Activated CD8-positive, alpha-beta memory T cell treated with anti-CD3 and anti-CD28 coated beads, Interleukin-2, amount 50 U/mL, for 1 hour (primary cell): Measurements from ENCODE around the gene DLG1.
"Not testable (repeated sequence)": the region's sequence is repeated elsewhere in the genome, so short reads cannot be mapped to it uniquely, and the experiment has no call there.

Experiments
- DNase-seq: peaks from one replicate; pipeline ENCODE4 v3.0.0-alpha.2; 2020; ENCODE audit errors: extremely low read depth

DLG1 gene

DNA sequence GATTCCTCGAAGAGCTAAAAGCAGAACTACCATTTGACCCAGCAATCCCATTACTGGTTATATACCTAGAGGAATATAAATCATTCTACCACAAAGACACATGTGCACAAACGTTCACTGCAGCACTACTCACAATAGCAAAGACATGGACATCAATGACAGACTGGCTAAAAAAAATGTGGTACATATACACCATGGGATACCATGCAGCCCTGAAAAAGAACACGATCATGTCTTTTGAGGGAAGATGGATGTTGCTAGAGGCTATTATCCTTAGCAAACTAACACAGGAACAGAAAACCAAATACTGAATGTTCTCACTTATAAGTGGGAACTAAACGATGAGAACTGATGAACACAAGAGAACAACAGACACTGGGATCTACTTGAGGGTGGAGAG is 86.7 kb downstream of the DLG1 start:
- not testable (repeated sequence) for DNase-seq

DNA sequence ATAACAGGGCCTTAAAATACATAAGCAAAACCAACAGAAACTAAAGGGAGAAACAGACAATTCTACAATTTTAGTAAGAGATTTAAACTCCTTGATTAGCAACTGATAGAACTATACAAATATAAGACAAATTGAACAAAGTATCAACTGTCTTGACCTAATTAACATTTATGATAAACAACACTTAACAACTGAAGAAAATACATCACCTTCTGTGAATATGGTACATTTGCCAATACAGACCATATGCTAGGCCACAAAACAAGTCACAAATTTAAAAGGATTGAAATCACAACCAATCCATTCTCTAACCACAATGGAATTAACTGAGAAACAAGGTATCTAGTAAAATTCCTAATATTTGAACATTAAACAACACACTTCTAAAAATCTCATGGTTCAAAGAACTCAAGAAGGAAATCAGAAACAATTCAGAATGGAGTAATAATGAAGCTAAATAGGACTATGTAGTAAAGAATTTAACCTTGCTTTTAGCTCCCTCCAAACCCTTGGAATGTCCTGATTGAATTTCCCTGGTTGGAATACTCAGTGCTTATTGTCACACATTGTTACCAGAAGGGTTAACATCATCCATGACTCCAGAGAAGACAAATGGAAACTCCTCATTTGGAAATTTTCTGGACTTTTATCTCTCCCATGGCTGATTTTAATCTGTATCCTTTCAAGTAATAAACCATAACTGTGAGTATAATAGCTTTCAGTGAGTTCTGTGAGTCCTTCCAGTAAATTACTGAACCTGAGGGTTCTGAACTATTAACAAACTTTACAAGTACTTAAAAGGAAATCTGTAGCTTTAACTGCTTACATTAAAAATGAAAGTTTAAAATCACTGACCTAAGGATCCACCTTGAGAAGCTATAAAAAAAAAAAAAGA is 88.8 kb downstream of the DLG1 start:
- DNase-seq: no peak

DNA sequence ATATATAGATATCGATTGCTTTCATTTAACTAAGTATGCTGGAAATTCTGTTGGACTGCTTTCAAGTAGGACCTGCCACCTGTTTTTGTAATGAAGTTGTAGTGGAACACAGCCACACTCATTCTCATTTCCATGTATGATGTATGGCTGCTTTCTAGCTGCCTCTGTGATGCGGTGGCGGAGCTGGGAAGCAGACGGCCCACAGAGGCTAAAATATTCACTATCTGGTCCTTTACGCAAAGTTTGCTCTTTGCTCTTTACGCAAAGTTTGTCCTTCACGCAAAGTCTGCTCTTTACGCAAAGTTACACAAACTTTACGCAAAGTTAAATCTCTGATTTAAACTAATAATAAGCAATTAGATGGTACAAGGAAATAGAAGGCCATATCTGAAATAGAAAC is 91.5 kb downstream of the DLG1 start:
- no peak for DNase-seq

DNA sequence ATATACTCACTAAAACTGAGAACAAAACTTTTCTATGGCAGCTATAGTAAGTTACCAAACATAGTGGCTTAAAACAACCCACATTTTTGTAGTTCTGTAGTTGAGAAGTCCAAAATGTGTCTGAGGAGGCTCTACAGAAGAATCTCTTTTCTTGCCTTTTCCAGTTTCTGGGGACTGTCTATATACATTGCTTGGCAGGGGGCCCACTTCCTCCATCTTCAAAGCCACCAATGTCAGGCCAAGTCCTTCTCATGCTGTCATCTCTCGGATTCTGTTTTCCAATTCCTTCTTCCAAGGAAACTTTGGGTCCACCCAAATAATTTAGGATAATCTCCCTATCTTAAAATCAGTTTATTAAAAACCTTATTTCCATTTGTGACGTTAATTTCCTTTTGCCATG is 92.7 kb downstream of the DLG1 start:
- DNase-seq: no peak

DNA sequence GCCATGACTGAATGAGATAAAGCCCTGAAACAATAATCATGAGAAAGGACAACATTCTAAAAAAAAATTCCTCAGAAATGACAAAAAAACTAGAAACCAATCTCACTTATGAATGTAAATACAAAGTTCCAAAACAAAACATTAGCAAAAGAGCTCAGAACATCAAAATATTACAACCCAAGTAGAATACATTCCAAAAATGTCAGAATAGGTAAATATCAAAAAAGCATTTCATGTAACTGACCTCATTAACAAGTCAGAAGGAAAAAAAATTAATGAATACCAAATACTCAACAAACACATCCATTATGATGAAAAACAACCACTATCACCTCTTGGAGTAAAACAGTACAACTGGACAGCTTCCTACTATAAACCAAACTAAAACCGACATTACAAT is 93.1 kb downstream of the DLG1 start:
- no peak for DNase-seq

DNA sequence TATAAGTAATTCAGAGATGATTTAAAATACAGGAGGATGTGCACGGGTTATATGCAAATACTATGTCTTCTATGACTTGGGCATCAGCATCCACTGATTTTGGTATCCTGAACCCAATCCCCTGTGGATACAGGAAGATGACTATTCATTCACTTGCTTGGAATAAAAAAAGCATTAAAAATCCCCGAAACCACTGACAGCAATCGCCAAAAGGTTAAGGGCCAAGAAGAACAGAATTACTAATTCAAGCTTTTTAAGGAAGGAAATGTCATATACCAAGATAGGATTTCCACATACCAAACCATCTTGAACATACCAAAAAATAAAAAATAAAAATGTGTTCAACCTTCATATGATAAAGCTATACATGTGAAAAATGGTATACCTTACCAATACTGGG is 93.7 kb downstream of the DLG1 start:
- no peak for DNase-seq

DNA sequence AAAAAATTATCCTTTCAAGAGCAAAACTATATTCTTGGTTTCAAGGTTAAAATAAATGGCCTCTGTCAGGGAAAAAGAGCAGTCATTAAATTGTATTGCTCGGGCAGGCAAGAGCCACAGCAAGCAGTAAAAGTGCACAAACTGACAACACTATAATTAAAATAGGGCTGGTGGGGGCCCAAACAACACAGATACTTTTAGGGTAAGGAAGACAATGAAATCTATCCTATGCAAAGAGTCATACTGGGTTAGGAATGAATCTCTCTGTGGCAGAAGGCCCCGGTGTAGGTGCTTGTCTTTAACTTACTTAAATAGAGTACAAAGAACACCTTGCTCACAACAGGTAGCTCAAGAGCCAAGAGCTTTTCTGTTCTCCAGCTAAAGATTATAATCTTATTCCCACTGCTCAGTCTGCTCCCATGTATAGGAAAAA is 94.7 kb downstream of the DLG1 start:
- no peak for DNase-seq

DNA sequence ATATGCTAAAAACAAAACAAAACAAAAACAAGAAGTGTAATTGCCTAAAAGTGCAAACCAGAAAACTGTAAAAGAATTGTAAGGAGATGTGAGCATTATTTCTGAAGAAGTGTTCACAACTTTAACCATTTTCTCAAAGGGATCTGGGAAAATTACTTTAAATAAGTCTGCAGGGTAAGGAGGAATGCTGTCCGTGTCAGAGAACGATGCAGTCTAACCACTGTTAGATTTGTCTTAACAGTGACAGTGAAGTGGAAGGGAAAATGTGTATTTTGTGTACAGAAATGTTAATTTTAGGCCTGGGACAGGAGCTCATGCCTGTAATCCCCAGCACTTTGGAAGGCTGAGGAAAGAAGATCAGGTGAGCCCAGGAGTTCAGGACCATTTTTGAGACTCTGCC is 95.7 kb downstream of the DLG1 start:
- no peak for DNase-seq

DNA sequence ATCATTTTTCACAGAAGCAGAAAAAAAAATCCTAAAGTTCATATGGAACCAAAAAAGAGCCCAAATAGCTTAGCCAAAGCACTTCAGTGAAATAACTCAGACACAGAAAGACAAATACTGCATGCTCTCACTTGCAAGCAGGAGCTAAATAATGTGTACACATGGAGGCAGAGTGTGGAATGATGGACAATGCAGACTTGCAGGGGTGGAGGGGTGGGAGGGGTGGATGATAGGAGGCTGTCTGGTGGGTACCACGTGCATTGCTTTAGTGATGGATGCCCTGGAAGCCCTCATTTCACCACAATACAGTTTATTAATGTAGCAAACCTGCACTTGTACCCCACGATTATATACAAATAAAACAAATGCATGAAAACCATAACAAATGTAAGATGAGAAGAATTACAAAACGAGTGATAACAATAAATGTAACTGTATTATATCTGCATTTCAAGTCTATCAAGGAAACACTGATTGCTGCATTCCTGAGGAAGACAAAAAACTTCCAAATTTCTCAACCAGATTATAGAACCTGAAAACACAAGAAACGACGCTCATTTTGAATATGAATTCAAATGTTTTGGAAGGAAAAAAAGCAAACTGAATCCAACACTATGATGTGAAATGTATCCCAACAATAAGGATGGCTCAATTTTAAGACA is 96.5 kb downstream of the DLG1 start:
- no peak for DNase-seq

DNA sequence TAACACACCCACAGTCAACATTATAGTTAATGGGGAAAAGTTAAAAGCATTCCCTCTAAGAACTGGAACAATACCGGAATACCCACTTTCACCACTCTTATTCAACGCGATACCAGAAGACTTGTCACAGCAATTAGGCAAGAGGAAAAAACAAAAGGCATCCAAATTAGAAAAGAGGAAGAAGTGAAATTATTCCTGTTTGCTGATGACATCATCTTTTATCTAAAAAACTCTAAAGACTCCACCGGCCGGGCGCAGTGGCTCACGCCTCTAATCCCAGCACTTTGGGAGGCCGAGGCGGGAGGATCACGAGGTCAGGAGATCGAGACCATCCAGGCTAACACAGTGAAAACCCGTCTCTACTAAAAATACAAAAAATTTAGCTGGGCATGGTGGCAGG is 97.6 kb downstream of the DLG1 start:
- DNase-seq: not testable (repeated sequence)

DNA sequence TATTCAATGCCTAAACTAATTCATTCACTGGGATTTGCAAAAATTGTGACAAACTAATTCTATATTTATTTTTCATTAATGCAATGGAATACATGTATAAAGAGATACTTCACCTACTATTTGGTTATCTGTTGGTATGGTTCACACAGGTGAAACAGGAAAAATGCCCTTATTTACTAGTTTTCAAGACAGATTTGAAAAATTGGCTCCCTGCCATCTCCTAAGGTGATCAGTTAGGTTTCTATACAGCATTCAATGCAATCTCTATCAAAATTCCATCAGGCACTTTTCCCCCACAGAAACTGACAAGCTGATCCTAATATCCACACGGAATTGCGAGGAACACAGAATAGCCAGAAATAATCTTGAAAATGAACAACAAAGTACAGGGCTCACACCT is 101.1 kb downstream of the DLG1 start:
- DNase-seq: no peak

DNA sequence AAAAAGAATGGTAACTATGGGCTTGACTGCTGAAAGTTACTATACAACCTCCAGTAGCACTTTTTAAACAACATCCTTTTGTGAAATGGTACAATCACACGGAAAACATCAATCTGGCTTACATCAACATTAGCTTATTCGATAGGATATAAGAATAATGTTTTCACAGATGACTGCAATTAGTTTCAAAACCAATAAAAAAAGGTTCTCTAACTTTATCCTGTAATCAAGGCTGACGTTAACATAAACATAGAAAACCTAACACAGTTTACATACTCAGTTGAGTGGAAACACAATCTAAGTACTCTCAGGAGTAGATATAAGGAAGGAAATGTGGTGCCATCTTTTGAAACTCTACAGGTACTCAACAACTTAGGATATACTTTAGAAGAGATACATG is 102.2 kb downstream of the DLG1 start:
- DNase-seq: no peak

DNA sequence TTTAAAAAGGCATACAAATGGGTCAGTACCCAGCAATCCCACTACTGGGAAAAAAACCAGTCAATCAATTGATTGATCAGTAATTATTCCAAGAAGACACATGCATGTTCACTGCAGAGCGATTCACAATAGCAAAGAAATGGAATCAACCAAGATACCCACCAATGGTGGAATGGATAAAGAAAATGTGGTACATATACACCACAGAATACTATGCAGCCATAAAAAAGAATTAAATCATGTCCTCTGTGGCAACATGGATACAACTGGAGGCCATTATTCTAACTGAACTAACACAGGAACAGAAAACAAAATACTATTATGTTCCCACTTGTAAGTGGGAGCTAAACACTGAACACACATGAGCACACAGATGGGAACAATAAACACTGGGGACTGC is 103.1 kb downstream of the DLG1 start:
- no peak for DNase-seq

DNA sequence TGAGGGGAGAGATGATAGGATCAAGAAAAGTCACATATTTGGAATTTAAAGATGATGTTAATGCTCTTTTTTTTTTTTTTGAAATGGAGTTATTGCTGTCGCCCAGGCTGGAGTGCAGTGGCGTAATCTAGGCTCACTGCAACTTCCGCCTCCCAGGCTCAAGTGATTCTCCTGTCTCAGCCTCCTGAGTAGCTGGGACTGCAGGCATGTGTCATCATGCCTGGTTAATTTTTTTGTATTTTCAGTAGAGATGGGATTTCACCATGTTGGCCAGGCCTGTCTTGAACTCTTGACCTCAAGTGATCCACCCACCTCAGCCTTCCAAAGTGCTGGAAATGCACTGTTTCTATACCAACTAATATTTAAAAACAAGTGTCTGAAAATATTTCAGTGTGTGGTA is 104.7 kb downstream of the DLG1 start:
- DNase-seq: not testable (repeated sequence)

DNA sequence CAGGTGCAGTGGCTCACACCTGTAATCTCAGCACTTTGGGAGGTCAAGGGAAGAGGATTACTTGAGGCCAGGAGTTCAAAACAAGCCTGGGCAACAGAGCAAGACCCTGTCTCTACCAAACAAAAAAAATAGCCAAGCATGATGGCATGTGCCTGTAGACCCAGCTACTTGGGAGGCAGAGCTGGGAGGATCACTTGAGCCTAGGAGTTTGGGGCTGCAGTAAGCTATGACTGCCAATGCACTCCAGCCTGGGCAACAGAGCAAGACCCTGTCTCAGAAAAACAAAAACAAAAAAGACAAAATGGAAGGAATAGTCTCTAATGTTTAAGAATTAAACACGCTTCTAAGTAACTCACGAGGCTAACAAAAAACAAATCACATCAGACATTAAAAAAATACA is 106.5 kb downstream of the DLG1 start:
- no peak for DNase-seq

DNA sequence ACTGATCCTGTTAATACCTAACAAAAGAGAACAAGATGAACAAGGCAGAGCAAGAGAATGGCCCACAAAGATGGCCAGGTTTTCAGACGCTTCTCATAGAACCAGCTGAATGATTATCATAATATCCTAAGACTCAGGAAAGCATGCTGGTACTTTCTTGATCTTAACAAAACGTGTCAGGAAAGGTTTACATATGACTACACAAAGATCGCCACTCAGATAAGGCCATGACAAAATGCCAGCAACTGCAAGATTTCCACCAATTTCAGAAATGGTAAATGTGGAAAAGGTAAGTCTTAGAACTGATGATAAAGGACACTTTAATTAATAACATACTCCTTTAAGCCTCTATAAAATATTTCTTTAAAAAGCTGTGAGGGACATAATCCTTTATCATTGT is 108.8 kb downstream of the DLG1 start:
- DNase-seq: no peak

DNA sequence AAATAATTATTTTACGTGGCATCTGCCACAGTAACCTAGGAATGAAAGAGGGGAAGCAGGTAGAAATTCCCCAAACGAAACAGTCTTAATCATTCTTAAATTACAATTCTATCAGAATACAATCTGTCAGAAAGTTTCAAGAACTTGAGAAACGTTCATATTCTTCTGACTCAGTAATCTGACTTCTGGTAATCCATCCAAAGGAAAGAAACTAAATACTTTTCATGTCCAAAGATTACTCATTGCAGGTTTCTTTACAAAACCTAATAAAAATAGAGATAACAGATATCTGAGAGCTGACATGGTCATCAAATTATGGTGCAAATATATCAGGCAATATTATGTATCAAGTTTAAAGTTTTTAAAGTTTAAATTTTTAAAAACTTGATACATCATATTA is 109.4 kb downstream of the DLG1 start:
- DNase-seq: no peak

DNA sequence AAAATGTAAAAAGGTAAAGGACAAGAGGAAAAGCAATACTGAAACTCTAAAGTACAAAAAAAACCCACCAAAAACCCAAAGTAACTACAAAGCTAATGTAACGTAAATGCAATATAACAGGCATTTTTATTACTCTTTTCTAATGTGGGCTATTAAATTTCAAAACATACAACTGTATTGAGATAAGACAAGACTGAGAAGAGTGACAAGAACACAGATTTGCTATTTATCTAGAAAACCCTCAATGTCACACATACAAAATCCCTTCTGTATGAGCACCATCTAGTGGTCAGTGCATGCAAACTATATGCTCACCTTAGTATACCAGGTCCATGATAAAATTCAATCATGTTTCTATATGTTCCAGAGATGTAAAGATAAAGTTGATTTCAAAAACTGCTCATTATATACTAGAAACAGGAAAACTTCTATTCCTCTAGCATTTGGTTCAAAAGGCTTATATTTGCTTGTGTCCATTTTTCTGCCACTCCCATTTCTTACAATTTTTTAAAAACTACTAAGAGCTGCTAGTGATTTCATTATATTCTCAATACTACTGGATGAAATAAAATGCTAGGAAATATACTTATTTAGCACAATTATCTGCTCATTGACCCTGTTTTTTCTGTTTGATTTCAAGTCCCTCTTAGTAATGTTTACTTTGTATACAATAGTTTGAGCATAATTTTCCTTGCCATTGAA is 111.4 kb downstream of the DLG1 start:
- DNase-seq: no peak

DNA sequence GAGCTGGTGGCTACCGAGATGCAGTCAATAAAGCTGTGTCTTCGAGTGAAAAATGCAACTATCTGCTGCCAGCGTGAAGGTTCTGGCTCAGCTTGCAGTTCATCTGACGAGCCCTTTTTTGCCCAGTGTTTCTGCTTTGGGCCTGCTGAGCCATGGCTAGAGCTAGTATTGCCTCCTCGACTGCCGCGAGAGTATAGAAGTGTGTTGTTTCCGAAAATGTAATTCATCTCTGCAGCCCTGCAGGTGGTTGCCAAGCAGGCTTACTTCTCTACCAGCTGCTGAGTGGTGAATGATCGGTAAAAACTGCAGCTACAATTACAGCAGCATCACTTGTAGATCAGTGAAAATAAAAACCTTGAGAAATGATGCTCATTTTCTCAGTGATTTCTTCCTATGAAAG is 114.8 kb downstream of the DLG1 start:
- DNase-seq: no peak

DNA sequence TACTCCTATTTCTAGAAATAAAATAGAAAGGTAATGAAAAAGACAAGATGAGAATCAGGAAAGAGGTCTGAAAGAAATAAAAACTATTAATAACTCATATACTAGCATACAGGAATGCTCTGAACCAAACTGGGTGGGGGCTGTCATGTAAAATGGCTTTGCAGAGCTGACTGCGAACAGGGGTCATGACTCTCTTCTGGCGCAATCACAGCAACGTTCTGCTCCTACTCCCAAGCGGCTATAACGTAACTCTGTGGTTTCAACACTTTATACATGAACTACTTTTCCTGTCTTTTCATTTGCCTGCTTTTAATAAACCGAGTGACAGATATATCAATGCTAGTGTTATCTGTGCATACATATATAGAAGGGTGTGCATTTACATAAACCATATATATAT is 116.7 kb downstream of the DLG1 start:
- DNase-seq: no peak

DNA sequence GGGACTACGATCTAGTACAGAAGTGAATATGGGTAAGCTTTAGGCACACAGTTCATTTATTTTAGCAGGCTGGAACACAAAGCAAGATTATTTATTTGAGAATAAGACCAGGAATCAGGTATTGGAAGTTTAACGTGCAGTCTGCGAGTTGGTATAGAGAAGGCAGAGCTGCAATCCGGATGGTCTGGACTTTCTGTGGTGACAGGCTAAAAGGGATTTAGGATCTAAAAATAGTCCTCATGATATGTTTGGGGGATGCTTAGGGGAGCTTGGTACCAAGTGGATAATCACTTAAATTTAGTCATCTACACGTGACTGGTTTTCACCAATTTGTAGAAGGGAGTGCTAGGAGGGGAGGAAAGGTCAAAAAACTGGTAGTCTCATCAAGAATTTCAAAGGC is 119.4 kb downstream of the DLG1 start:
- DNase-seq: no peak

DNA sequence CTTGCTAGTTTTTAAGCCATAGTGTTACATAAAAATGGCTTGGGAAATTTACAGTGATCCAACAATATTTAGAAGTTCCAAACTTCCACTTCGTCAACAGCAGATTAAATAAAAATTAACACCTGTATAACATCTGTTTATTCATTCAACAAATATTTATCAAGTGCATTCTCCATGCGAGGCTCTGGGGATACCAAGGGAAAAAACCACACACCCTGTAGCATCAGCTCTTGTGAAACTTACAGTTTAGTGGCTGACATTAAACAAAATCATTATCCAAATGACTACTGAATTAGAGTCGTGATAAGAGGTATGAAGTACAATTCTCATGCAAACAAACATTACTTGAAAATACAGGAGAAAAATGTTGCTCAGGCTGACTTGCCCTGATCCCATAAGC is 122.9 kb downstream of the DLG1 start:
- DNase-seq: no peak

DNA sequence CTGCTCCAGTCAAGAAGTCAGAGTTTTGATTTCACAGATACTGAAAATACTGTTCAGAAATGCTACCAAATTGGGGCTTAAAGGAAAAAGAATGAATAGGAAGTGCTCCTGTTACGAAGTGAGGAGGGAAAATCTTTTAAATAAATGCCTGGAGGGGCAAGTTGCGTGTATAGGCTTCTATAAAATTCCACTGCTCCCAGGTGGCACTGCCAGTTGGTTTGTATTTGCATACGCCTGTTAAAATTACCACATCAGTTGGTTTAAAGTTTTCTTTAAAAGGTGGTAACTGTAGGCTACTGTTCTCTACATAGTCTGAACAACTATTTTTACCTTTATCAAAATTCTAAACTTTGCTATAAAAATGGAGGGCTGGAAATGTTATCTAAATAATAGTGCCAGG is 123.5 kb downstream of the DLG1 start:
- no peak for DNase-seq
